H1 (cell line): ENCODE results near the gene KCP. TPM values are rescaled to one million over a fixed set of nuclear protein-coding genes. Genes with fewer than 3 reads are reported as not detected.

Experiments
- CHD1 ChIP-seq: IDR thresholded peaks from 2 replicates; pipeline ENCODE4 v1.6.1; 2012; ENCODE audit warnings: low read depth, low read length, improper control_type of control experiment
- CHD7 ChIP-seq: fragments of 300-600 bp; sonication (generic); IDR thresholded peaks from 2 replicates; pipeline ENCODE4 v1.7.1; 2012; ENCODE audit warnings: low read length, moderate library complexity, mild to moderate bottlenecking, inconsistent platforms; ENCODE audit not compliant: insufficient replicate concordance
- E2F6 ChIP-seq: IDR thresholded peaks from 2 replicates; pipeline ENCODE4 v1.6.1; 2012; ENCODE audit warnings: inconsistent platforms
- KDM1A ChIP-seq: fragments of 200-600, 300-600 bp; sonication (generic); IDR thresholded peaks from 2 replicates; pipeline ENCODE4 v1.7.1; 2016; ENCODE audit warnings: mild to moderate bottlenecking, low read length, borderline replicate concordance
- RBBP5 ChIP-seq: IDR thresholded peaks from 2 replicates; pipeline ENCODE4 v1.7.1; 2012; ENCODE audit warnings: low read depth, mild to moderate bottlenecking, inconsistent platforms, low read length, moderate library complexity, borderline replicate concordance
- SP2 ChIP-seq: IDR thresholded peaks from 2 replicates; pipeline ENCODE4 v1.6.1; 2012; ENCODE audit warnings: mild to moderate bottlenecking, low read length, inconsistent platforms
- SUZ12 ChIP-seq: fragments of 200-600 bp; sonication (generic); IDR thresholded peaks from 2 replicates; pipeline ENCODE4 v1.6.1; 2012; ENCODE audit warnings: mild to moderate bottlenecking, inconsistent platforms, low read length, moderate library complexity, mixed read lengths
- TBP ChIP-seq: IDR thresholded peaks from 2 replicates; pipeline ENCODE4 v1.6.1; 2011; ENCODE audit warnings: low read depth, low read length, improper control_type of control experiment
- TCF12 ChIP-seq: IDR thresholded peaks from 2 replicates; pipeline ENCODE4 v1.6.1; 2011; ENCODE audit warnings: low read depth, mild to moderate bottlenecking, low read length
- USF2 ChIP-seq: IDR thresholded peaks from 2 replicates; pipeline ENCODE4 v1.6.1; 2011; ENCODE audit warnings: low read length, improper control_type of control experiment
- polyA plus RNA-seq, 7 experiments: library from polyadenylated mRNA; depleted of rRNA in 3 of 7; stranded (reverse) in 5 of 7; unstranded in 2 of 7; fragments of >200 nt in 5 of 7; fragments of 200-250 nt in 2 of 7; gene quantifications; 1 replicate in 5 of 7; 2 replicates in 1 of 7; 4 replicates in 1 of 7; pipeline versions ENCODE4 v1.2.1 to v1.2.3, GENCODE V29; 2011 to 2013; ENCODE audit warnings: missing spikeins in 2 of 7, mixed read lengths in 2 of 7
- total RNA-seq: library from RNA; stranded (reverse); fragmentation: NEBNext Ultra II Directional; extraction: Animal tissue kit (Norgen Biotek cat#: 25700); gene quantifications from 2 replicates; pipeline ENCODE4 v1.2.1, GENCODE V29; 2021

KCP gene
- total and polyA plus RNA-seq, 2 of the 8 experiments (the other 6 are each of a cell fraction or from before 2014, with no cell fraction given): 1.3 to 2.0 TPM

- TF ChIP-seq CHD7 (no peak), USF2 (no peak), RBBP5 (no peak), CHD1 (no peak), E2F6 (peak; percentile 53; the same call in 1 of the 2 replicates), SUZ12 (peak; percentile 44), SP2 (no peak), TBP (no peak), TCF12 (no peak), KDM1A (no peak)
Measured at GRCh38 chr7:128915271-128915819, 4.8 kb upstream of the KCP start (continued).
